ENCODE data around the gene IRF1.

GRCh38 chr5:132460846-132461568 is 29.6 kb downstream of the IRF1 start:
- TF ChIP-seq POLR2A (IDR thresholded peaks at IDR 0.05) (no peak), CTCF (IDR thresholded peaks at IDR 0.05) (no peak)

All from prostate gland (tissue), 2 donors.